ENCODE measurements around the gene CARMIL3.

GRCh38 chr14:24117179-24117578 is 65.4 kb downstream of the CARMIL3 start:
- TF ChIP-seq CTCF (IDR thresholded peaks at IDR 0.05; ENCODE audit: low read depth, low read length) (no peak), POLR2A (IDR thresholded peaks at IDR 0.05; ENCODE audit: extremely low read depth, insufficient read length) (no peak), MAX (IDR thresholded peaks at IDR 0.05; ENCODE audit: low read depth, low read length) (no peak), MYC (IDR thresholded peaks at IDR 0.05; ENCODE audit: low read depth, low read length) (no peak)

Measured in NB4 (cell line).